Endothelial cell of umbilical vein (primary cell): ENCODE data around the gene MRGPRF. TPM values are rescaled to one million over a fixed set of nuclear protein-coding genes. Genes with fewer than 3 reads are reported as not detected.

ENCODE experiments used
- BruUV-seq: library from RNA; stranded (reverse); fragments of 400-500 nt; replicated peaks from 2 replicates; lab custom pipeline; 2021; lab: Mats Ljungman, UMichigan
- CTCF ChIA-PET: fragments of 300-600, 350-600 bp; sonication (Branson Sonifier 250); formaldehyde crosslinking; loops from one replicate; lab custom pipeline; 2021; ENCODE audit warnings: antibody characterized with exemption, inconsistent platforms; lab: Charles Lee
- POLR2A ChIA-PET: fragments of 300-600, 350-600 bp; sonication (Branson Sonifier 250); formaldehyde crosslinking; loops from one replicate; lab custom pipeline; 2021; ENCODE audit warnings: antibody characterized with exemption, inconsistent platforms; lab: Charles Lee
- DNase-seq: peaks from one replicate; pipeline ENCODE4 v3.0.0-alpha.2; 2011; ENCODE audit warnings: low read depth, low spot score
- FAIRE-seq: peaks from 2 replicates; lab custom pipeline; 2011; peaks lifted over from hg19 to GRCh38; lab: Jason Lieb, UNC
- H2AFZ ChIP-seq: 2 replicates; pipeline ENCODE4 v1.6.0; 2012; ENCODE audit warnings: low read depth, low read length, control low read depth, inconsistent platforms
- H3K27ac ChIP-seq: 2 replicates; pipeline ENCODE4 v1.5.1; 2011; ENCODE audit warnings: low read depth, mild to moderate bottlenecking, control low read depth, low read length, moderate library complexity; ENCODE audit not compliant: insufficient read depth
- H3K27me3 ChIP-seq, 2 experiments: 2 replicates each; pipeline versions ENCODE4 v1.6.0 to v1.6.1; 2011; ENCODE audit warnings: low read length in 2 of 2, mixed read lengths in 1 of 2; ENCODE audit not compliant: control insufficient read depth in 2 of 2, insufficient read depth in 2 of 2
- H3K36me3 ChIP-seq, 2 experiments: 2 replicates in 1 of 2; 3 replicates in 1 of 2; pipeline ENCODE4 v1.5.1; 2011; ENCODE audit warnings: low read length in 2 of 2, mild to moderate bottlenecking in 1 of 2, moderate library complexity in 1 of 2; ENCODE audit not compliant: control insufficient read depth in 2 of 2, insufficient read depth in 2 of 2; ENCODE audit errors: extremely low read depth in 1 of 2
- H3K4me1 ChIP-seq: 3 replicates; pipeline ENCODE4 v1.5.1; 2011; ENCODE audit warnings: mild to moderate bottlenecking, low read length; ENCODE audit not compliant: control insufficient read depth, insufficient read depth; ENCODE audit errors: extremely low read depth
- H3K4me2 ChIP-seq: 2 replicates; pipeline ENCODE4 v1.6.1; 2011; ENCODE audit warnings: low read length, control low read depth, mixed read lengths; ENCODE audit not compliant: insufficient read depth
- H3K4me3 ChIP-seq, 3 experiments: fragments of 200-600 bp in 1 of 3; sonication (generic), shearing (Covaris generic) in 1 of 3; replicated peaks in 1 of 3; 2 replicates each; pipeline ENCODE4 v1.5.1; 2011 to 2016; ENCODE audit warnings: control low read depth in 3 of 3, low read length in 3 of 3, mild to moderate bottlenecking in 2 of 3, inconsistent platforms in 1 of 3, low read depth in 1 of 3, moderate library complexity in 1 of 3; ENCODE audit not compliant: insufficient read depth in 1 of 3
- H3K79me2 ChIP-seq: 2 replicates; pipeline ENCODE4 v1.6.0; 2012; ENCODE audit warnings: low read length, inconsistent platforms; ENCODE audit not compliant: control insufficient read depth, insufficient read depth
- H3K9ac ChIP-seq: replicated peaks from 2 replicates; pipeline ENCODE3; 2011; ENCODE audit warnings: low read length, control low read depth; ENCODE audit not compliant: insufficient read depth; ENCODE audit errors: extremely low read depth
- H3K9me1 ChIP-seq: replicated peaks from 3 replicates; pipeline ENCODE4 v1.6.0; 2011; ENCODE audit warnings: mild to moderate bottlenecking, low read length; ENCODE audit not compliant: control insufficient read depth, insufficient read depth; ENCODE audit errors: extremely low read depth
- H3K9me3 ChIP-seq: replicated peaks from 2 replicates; pipeline ENCODE4 v1.5.1; 2012; ENCODE audit warnings: low read length, inconsistent platforms; ENCODE audit not compliant: control insufficient read depth, insufficient read depth
- H4K20me1 ChIP-seq: replicated peaks from 2 replicates; pipeline ENCODE3; 2011; ENCODE audit warnings: mild to moderate bottlenecking, low read length; ENCODE audit not compliant: control insufficient read depth, insufficient read depth; ENCODE audit errors: extremely low read depth
- CTCF ChIP-seq, 2 donors: IDR thresholded peaks; 1 replicate in 1 of 2; 2 replicates in 1 of 2; pipeline ENCODE4 v1.5.1; 2011; ENCODE audit warnings: low read length in 2 of 2, mild to moderate bottlenecking in 2 of 2, moderate library complexity in 2 of 2, control low read depth in 1 of 2, inconsistent platforms in 1 of 2, low read depth in 1 of 2; ENCODE audit not compliant: insufficient read depth in 1 of 2; ENCODE audit errors: extremely low read depth in 1 of 2
- FOS ChIP-seq: IDR thresholded peaks from 2 replicates; pipeline ENCODE4 v1.6.1; 2011; ENCODE audit warnings: mild to moderate bottlenecking, low read length, moderate library complexity, borderline replicate concordance; ENCODE audit not compliant: insufficient read depth
- GATA2 ChIP-seq: IDR thresholded peaks from 2 replicates; pipeline ENCODE4 v1.7.0; 2011; ENCODE audit warnings: low read depth, mild to moderate bottlenecking, moderate library complexity, mixed read lengths, low read length; ENCODE audit not compliant: insufficient read length, insufficient read depth
- JUN ChIP-seq: IDR thresholded peaks from 2 replicates; pipeline ENCODE4 v1.6.1; 2011; ENCODE audit warnings: borderline replicate concordance, low read depth; ENCODE audit not compliant: insufficient read length, insufficient read depth
- MAX ChIP-seq: IDR thresholded peaks from 2 replicates; pipeline ENCODE4 v1.6.1; 2011; ENCODE audit not compliant: insufficient read depth, insufficient read length
- MYC ChIP-seq: IDR thresholded peaks from one replicate; pipeline ENCODE4 v1.6.1; 2011; ENCODE audit warnings: mild to moderate bottlenecking, low read depth, low read length
- POLR2A ChIP-seq: IDR thresholded peaks from 2 replicates; pipeline ENCODE4 v1.6.1; 2012; ENCODE audit warnings: low read depth, mild to moderate bottlenecking, control low read depth, low read length
- POLR2AphosphoS5 ChIP-seq: IDR thresholded peaks from 2 replicates; pipeline ENCODE4 v1.6.1; 2012; ENCODE audit warnings: low read depth, mild to moderate bottlenecking, control low read depth, low read length, moderate library complexity; ENCODE audit not compliant: insufficient read depth
- dilution Hi-C: fragments of 300-500 bp; cut with MboI; formaldehyde crosslinking; loops from one replicate; pipeline ENCODE4 v1.15.0; 2019; ENCODE audit warnings: low sequenced_read_pairs; ENCODE audit not compliant: extremely low pct_ligation_motif_present
- intact Hi-C: fragments of 100-400 bp; cut with micrococcal nuclease; formaldehyde crosslinking; loops from one replicate; pipeline ENCODE4 v1.10.0; 2022
- polyA plus RNA-seq, 4 experiments: library from polyadenylated mRNA; depleted of rRNA in 3 of 4; stranded (reverse) in 3 of 4; unstranded in 1 of 4; fragments of >200 nt; gene quantifications; 2 replicates each; pipeline versions ENCODE4 v1.2.1 to v1.2.3, GENCODE V29; 2011 to 2012; ENCODE audit warnings: missing spikeins in 1 of 4
- total RNA-seq: library from RNA; stranded (reverse); gene quantifications from 2 replicates; pipeline ENCODE4 v1.2.3, GENCODE V29; 2021

MRGPRF gene
- total and polyA plus RNA-seq, 2 donors (not counting 3 experiments of a cell fraction or from before 2014, with no cell fraction given), result not detected

GRCh38 chr11:69034123-69034867 is 21.2 kb upstream of the MRGPRF start:
- Histone ChIP-seq H3K36me3 (no peaks in the 10 kb centered on the region), H3K4me2 (no peak overlapping the region), H3K27ac (no peak overlapping the region), H3K4me3 (no peak overlapping the region), H2AFZ (no peak overlapping the region), H3K9me3 (no peaks in the 10 kb centered on the region), H3K4me1 (no peaks in the 10 kb centered on the region), H3K79me2 (no peaks in the 10 kb centered on the region), H3K9ac (no peak overlapping the region), H3K27me3 (peaks cover 0 to 3% of the 10 kb centered on the region in 2 experiments), H3K9me1 (no peaks in the 10 kb centered on the region), H4K20me1 (no peaks in the 10 kb centered on the region)
- dilution Hi-C loops, result no loop called here
- DNase-seq, result no peak
- TF ChIP-seq GATA2 (no peak), POLR2AphosphoS5 (no peak), FOS (no peak), CTCF (IDR thresholded peaks at IDR 0.05; ENCODE audit: extremely low read depth in 1 of 2, insufficient read depth in 1 of 2, low read depth in 1 of 2, low read length in 2 of 2) (no peak), POLR2A (no peak), JUN (no peak), MYC (no peak), MAX (no peak)
- intact Hi-C loops, result no loop called here
- FAIRE-seq, result no peak
- no TSS peak for BruUV-seq
- ChIA-PET POLR2A (no interaction called here), CTCF (interaction anchor here (0.9 kb wide), 1 partner anchor 10 kb away, joined by 4 read pairs; no protein-coding TSS in a partner anchor)
